ENCODE measurements around the gene CFLAR.

DNA sequence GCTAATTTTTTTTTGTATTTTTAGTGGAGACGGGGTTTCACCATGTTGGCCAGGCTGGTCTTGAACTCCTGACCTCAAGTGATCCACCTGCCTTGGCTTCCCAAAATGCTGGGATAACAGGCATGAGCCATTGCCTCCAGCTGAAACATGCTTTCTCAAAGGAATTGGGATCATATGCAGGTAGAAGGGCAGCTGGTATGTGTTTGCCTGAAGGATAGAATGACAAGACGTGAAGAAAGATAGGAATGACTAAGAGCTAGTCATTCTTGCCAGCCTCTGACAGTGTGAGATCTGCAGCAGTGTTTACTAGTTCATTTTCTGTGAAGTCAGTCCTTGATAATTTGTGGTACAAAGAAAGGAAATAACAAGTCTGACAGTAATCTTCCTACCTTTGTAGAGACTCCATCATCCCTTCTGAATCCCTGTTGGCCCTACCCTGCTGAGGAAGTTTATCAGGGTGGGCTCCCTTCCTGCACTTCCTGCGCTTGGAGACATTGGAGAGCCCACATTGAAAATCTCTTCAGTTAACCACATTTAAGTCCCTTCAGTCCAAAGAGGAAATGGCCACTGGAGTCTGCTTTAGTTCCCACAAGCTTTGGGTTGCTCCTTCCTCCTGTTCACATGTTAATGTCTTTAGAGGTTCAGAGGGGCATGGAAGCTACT is 14.7 kb downstream of the CFLAR start:
- TF ChIP-seq, protein P1, sequence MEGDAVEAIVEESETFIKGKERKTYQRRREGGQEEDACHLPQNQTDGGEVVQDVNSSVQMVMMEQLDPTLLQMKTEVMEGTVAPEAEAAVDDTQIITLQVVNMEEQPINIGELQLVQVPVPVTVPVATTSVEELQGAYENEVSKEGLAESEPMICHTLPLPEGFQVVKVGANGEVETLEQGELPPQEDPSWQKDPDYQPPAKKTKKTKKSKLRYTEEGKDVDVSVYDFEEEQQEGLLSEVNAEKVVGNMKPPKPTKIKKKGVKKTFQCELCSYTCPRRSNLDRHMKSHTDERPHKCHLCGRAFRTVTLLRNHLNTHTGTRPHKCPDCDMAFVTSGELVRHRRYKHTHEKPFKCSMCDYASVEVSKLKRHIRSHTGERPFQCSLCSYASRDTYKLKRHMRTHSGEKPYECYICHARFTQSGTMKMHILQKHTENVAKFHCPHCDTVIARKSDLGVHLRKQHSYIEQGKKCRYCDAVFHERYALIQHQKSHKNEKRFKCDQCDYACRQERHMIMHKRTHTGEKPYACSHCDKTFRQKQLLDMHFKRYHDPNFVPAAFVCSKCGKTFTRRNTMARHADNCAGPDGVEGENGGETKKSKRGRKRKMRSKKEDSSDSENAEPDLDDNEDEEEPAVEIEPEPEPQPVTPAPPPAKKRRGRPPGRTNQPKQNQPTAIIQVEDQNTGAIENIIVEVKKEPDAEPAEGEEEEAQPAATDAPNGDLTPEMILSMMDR (IDR thresholded peaks at IDR 0.05): no peak
- TF ChIP-seq POLR2A (IDR thresholded peaks at IDR 0.05): peak in 1 of 2 donors; percentile 9

Measured in Peyer's patch (tissue), 4 donors.